ENCODE measurements around the gene APOBEC3F.
"Not testable (repeated sequence)": the region's sequence is repeated elsewhere in the genome, so short reads cannot be mapped to it uniquely, and the experiment has no call there.

- TF ChIP-seq CTCF, POLR2A, POLR2AphosphoS5 (IDR thresholded peaks at IDR 0.05): not testable (repeated sequence)
Observed at GRCh38 chr22:39037071-39037470, 3.6 kb upstream of the APOBEC3F start.
